Endothelial cell of umbilical vein (primary cell): ENCODE results near the gene SSR2. TPM values are rescaled to one million over a fixed set of nuclear protein-coding genes. Genes with fewer than 3 reads are reported as not detected.

Source experiments
- BruUV-seq: library from RNA; stranded (reverse); fragments of 400-500 nt; replicated peaks from 2 replicates; lab custom pipeline; 2021; lab: Mats Ljungman, UMichigan
- CTCF ChIA-PET: fragments of 300-600, 350-600 bp; sonication (Branson Sonifier 250); formaldehyde crosslinking; loops from one replicate; lab custom pipeline; 2021; ENCODE audit warnings: antibody characterized with exemption, inconsistent platforms; lab: Charles Lee
- POLR2A ChIA-PET: fragments of 300-600, 350-600 bp; sonication (Branson Sonifier 250); formaldehyde crosslinking; loops from one replicate; lab custom pipeline; 2021; ENCODE audit warnings: antibody characterized with exemption, inconsistent platforms; lab: Charles Lee
- DNase-seq: peaks from one replicate; pipeline ENCODE4 v3.0.0-alpha.2; 2011; ENCODE audit warnings: low read depth, low spot score
- FAIRE-seq: peaks from 2 replicates; lab custom pipeline; 2011; peaks lifted over from hg19 to GRCh38; lab: Jason Lieb, UNC
- H2AFZ ChIP-seq: 2 replicates; pipeline ENCODE4 v1.6.0; 2012; ENCODE audit warnings: low read depth, low read length, control low read depth, inconsistent platforms
- H3K27ac ChIP-seq: 2 replicates; pipeline ENCODE4 v1.5.1; 2011; ENCODE audit warnings: low read depth, mild to moderate bottlenecking, control low read depth, low read length, moderate library complexity; ENCODE audit not compliant: insufficient read depth
- H3K27me3 ChIP-seq, 2 experiments: 2 replicates each; pipeline versions ENCODE4 v1.6.0 to v1.6.1; 2011; ENCODE audit warnings: low read length in 2 of 2, mixed read lengths in 1 of 2; ENCODE audit not compliant: control insufficient read depth in 2 of 2, insufficient read depth in 2 of 2
- H3K36me3 ChIP-seq, 2 experiments: 2 replicates in 1 of 2; 3 replicates in 1 of 2; pipeline ENCODE4 v1.5.1; 2011; ENCODE audit warnings: low read length in 2 of 2, mild to moderate bottlenecking in 1 of 2, moderate library complexity in 1 of 2; ENCODE audit not compliant: control insufficient read depth in 2 of 2, insufficient read depth in 2 of 2; ENCODE audit errors: extremely low read depth in 1 of 2
- H3K4me1 ChIP-seq: 3 replicates; pipeline ENCODE4 v1.5.1; 2011; ENCODE audit warnings: mild to moderate bottlenecking, low read length; ENCODE audit not compliant: control insufficient read depth, insufficient read depth; ENCODE audit errors: extremely low read depth
- H3K4me2 ChIP-seq: 2 replicates; pipeline ENCODE4 v1.6.1; 2011; ENCODE audit warnings: low read length, control low read depth, mixed read lengths; ENCODE audit not compliant: insufficient read depth
- H3K4me3 ChIP-seq, 3 experiments: fragments of 200-600 bp in 1 of 3; sonication (generic), shearing (Covaris generic) in 1 of 3; replicated peaks in 1 of 3; 2 replicates each; pipeline ENCODE4 v1.5.1; 2011 to 2016; ENCODE audit warnings: control low read depth in 3 of 3, low read length in 3 of 3, mild to moderate bottlenecking in 2 of 3, inconsistent platforms in 1 of 3, low read depth in 1 of 3, moderate library complexity in 1 of 3; ENCODE audit not compliant: insufficient read depth in 1 of 3
- H3K79me2 ChIP-seq: 2 replicates; pipeline ENCODE4 v1.6.0; 2012; ENCODE audit warnings: low read length, inconsistent platforms; ENCODE audit not compliant: control insufficient read depth, insufficient read depth
- H3K9ac ChIP-seq: replicated peaks from 2 replicates; pipeline ENCODE3; 2011; ENCODE audit warnings: low read length, control low read depth; ENCODE audit not compliant: insufficient read depth; ENCODE audit errors: extremely low read depth
- H3K9me1 ChIP-seq: replicated peaks from 3 replicates; pipeline ENCODE4 v1.6.0; 2011; ENCODE audit warnings: mild to moderate bottlenecking, low read length; ENCODE audit not compliant: control insufficient read depth, insufficient read depth; ENCODE audit errors: extremely low read depth
- H3K9me3 ChIP-seq: replicated peaks from 2 replicates; pipeline ENCODE4 v1.5.1; 2012; ENCODE audit warnings: low read length, inconsistent platforms; ENCODE audit not compliant: control insufficient read depth, insufficient read depth
- H4K20me1 ChIP-seq: replicated peaks from 2 replicates; pipeline ENCODE3; 2011; ENCODE audit warnings: mild to moderate bottlenecking, low read length; ENCODE audit not compliant: control insufficient read depth, insufficient read depth; ENCODE audit errors: extremely low read depth
- EZH2 ChIP-seq: IDR thresholded peaks from 2 replicates; pipeline ENCODE4 v1.6.1; 2012; ENCODE audit warnings: borderline replicate concordance, low read depth, mild to moderate bottlenecking, moderate library complexity, low read length, inconsistent platforms; ENCODE audit not compliant: severe bottlenecking
- FOS ChIP-seq: IDR thresholded peaks from 2 replicates; pipeline ENCODE4 v1.6.1; 2011; ENCODE audit warnings: mild to moderate bottlenecking, low read length, moderate library complexity, borderline replicate concordance; ENCODE audit not compliant: insufficient read depth
- GATA2 ChIP-seq: IDR thresholded peaks from 2 replicates; pipeline ENCODE4 v1.7.0; 2011; ENCODE audit warnings: low read depth, mild to moderate bottlenecking, moderate library complexity, mixed read lengths, low read length; ENCODE audit not compliant: insufficient read length, insufficient read depth
- JUN ChIP-seq: IDR thresholded peaks from 2 replicates; pipeline ENCODE4 v1.6.1; 2011; ENCODE audit warnings: borderline replicate concordance, low read depth; ENCODE audit not compliant: insufficient read length, insufficient read depth
- MYC ChIP-seq: IDR thresholded peaks from one replicate; pipeline ENCODE4 v1.6.1; 2011; ENCODE audit warnings: mild to moderate bottlenecking, low read depth, low read length
- POLR2A ChIP-seq: IDR thresholded peaks from 2 replicates; pipeline ENCODE4 v1.6.1; 2012; ENCODE audit warnings: low read depth, mild to moderate bottlenecking, control low read depth, low read length
- POLR2AphosphoS5 ChIP-seq: IDR thresholded peaks from 2 replicates; pipeline ENCODE4 v1.6.1; 2012; ENCODE audit warnings: low read depth, mild to moderate bottlenecking, control low read depth, low read length, moderate library complexity; ENCODE audit not compliant: insufficient read depth
- dilution Hi-C: fragments of 300-500 bp; cut with MboI; formaldehyde crosslinking; loops from one replicate; pipeline ENCODE4 v1.15.0; 2019; ENCODE audit warnings: low sequenced_read_pairs; ENCODE audit not compliant: extremely low pct_ligation_motif_present
- intact Hi-C: fragments of 100-400 bp; cut with micrococcal nuclease; formaldehyde crosslinking; loops from one replicate; pipeline ENCODE4 v1.10.0; 2022
- polyA plus RNA-seq, 4 experiments: library from polyadenylated mRNA; depleted of rRNA in 3 of 4; stranded (reverse) in 3 of 4; unstranded in 1 of 4; fragments of >200 nt; gene quantifications; 2 replicates each; pipeline versions ENCODE4 v1.2.1 to v1.2.3, GENCODE V29; 2011 to 2012; ENCODE audit warnings: missing spikeins in 1 of 4
- total RNA-seq: library from RNA; stranded (reverse); gene quantifications from 2 replicates; pipeline ENCODE4 v1.2.3, GENCODE V29; 2021
- TF ChIP-seq, protein P1 (sequence below), 2 donors: IDR thresholded peaks; 1 replicate in 1 of 2; 2 replicates in 1 of 2; pipeline ENCODE4 v1.5.1; 2011; ENCODE audit warnings: low read length in 2 of 2, mild to moderate bottlenecking in 2 of 2, moderate library complexity in 2 of 2, control low read depth in 1 of 2, inconsistent platforms in 1 of 2, low read depth in 1 of 2; ENCODE audit not compliant: insufficient read depth in 1 of 2; ENCODE audit errors: extremely low read depth in 1 of 2
- TF ChIP-seq, protein P2 (sequence below): IDR thresholded peaks from 2 replicates; pipeline ENCODE4 v1.6.1; 2011; ENCODE audit not compliant: insufficient read depth, insufficient read length

The SSR2 gene
- total and polyA plus RNA-seq, 2 donors (not counting 3 experiments of a cell fraction or from before 2014, with no cell fraction given): 362 to 1,787 TPM

DNA sequence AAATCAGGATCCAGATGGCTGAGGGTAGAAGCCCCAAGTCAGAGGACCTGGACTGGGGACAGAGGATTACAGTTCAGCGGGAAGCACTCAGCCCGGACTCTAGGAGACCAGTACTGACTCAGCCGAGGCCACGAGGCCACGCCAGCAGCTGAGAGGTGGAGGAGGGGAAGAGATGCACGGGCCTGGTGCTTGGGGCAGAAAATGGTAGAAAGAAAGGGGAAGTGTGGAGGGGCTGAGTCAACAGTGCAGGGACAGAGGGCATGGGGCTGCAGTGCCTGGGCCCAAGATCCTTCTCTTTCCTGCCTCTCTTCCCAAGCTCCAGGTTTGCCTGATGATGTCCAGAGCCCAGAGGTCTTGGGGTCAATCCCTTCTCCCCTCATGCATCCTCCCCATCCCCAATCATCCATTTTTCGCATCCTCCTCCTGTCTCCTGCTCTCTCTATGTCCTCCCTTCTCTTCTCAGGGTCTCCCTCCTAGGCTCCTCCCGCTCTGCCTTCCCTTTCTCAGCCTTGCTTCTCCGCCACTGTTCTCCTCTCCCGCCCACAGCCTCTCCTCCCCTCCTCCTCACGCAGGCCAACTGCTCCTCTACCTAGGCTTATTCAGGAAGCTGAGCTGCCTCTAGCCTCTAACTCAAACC lies 50.1 kb downstream of the SSR2 start:
- BruUV-seq: no TSS peak
- POLR2A ChIA-PET: interaction anchor here (0.7 kb wide), 1 partner anchor 8 kb away, joined by 3 read pairs; the partner anchor contains the start of gene ARHGEF2
- peak; percentile 100 for FAIRE-seq
- peak; percentile 91 for DNase-seq
- dilution Hi-C loops (no loop called here), intact Hi-C loops (loop anchor here (1.0 kb wide), 1 partner anchor 36 kb away; the partner anchor contains the start of gene KHDC4)
- TF ChIP-seq JUN (peak; percentile 48), MYC (peak; percentile 89), FOS (peak; percentile 92), EZH2 (no peak), POLR2A (peak; percentile 74), GATA2 (no peak), POLR2AphosphoS5 (peak; percentile 85)
- TF ChIP-seq, protein P1, sequence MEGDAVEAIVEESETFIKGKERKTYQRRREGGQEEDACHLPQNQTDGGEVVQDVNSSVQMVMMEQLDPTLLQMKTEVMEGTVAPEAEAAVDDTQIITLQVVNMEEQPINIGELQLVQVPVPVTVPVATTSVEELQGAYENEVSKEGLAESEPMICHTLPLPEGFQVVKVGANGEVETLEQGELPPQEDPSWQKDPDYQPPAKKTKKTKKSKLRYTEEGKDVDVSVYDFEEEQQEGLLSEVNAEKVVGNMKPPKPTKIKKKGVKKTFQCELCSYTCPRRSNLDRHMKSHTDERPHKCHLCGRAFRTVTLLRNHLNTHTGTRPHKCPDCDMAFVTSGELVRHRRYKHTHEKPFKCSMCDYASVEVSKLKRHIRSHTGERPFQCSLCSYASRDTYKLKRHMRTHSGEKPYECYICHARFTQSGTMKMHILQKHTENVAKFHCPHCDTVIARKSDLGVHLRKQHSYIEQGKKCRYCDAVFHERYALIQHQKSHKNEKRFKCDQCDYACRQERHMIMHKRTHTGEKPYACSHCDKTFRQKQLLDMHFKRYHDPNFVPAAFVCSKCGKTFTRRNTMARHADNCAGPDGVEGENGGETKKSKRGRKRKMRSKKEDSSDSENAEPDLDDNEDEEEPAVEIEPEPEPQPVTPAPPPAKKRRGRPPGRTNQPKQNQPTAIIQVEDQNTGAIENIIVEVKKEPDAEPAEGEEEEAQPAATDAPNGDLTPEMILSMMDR (IDR thresholded peaks at IDR 0.05; ENCODE audit: extremely low read depth in 1 of 2, insufficient read depth in 1 of 2, low read depth in 1 of 2, low read length in 2 of 2): no peak
- TF ChIP-seq, protein P2, sequence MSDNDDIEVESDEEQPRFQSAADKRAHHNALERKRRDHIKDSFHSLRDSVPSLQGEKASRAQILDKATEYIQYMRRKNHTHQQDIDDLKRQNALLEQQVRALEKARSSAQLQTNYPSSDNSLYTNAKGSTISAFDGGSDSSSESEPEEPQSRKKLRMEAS: peak; percentile 63
- H3K9ac ChIP-seq: peak overlapping the region; percentile 7
- H2AFZ ChIP-seq: no peak overlapping the region
- H3K4me1 ChIP-seq: peaks cover 81% of the 10 kb centered on the region
- CTCF ChIA-PET: interaction anchor here (1.0 to 2.0 kb wide), 5 partner anchors 8 to 19 kb away, joined by 4 to 20 read pairs (median 8); partner anchors contain the start of gene ARHGEF2
- H3K27ac ChIP-seq: peak overlapping the region; percentile 35
- no peaks in the 10 kb centered on the region for H4K20me1 ChIP-seq
- H3K9me1 ChIP-seq: no peaks in the 10 kb centered on the region
- H3K79me2 ChIP-seq: peaks cover 82% of the 10 kb centered on the region
- no peak overlapping the region for H3K4me3 ChIP-seq
- H3K9me3 ChIP-seq: no peaks in the 10 kb centered on the region
- peak overlapping the region; percentile 12 for H3K4me2 ChIP-seq
- H3K36me3 ChIP-seq: peaks cover 7 to 16% of the 10 kb centered on the region in 2 experiments
- H3K27me3 ChIP-seq: no peaks in the 10 kb centered on the region
